H9 (cell line): ENCODE data around the gene PTGS1. TPM values are rescaled to one million over a fixed set of nuclear protein-coding genes. Genes with fewer than 3 reads are reported as not detected.

Source experiments
- DNase-seq: peaks from one replicate; pipeline ENCODE4 v3.0.0-alpha.2; 2017
- H2AFZ ChIP-seq: one replicate; pipeline ENCODE4 v1.6.1; 2013; ENCODE audit warnings: mild to moderate bottlenecking, low read length, control low read depth, moderate library complexity
- H2AK5ac ChIP-seq: 2 replicates; pipeline ENCODE4 v1.6.1; 2013; ENCODE audit warnings: low read length, control low read depth, mixed read lengths; ENCODE audit not compliant: insufficient read length
- H2BK120ac ChIP-seq: one replicate; pipeline ENCODE4 v1.6.1; 2013; ENCODE audit warnings: low read depth, mild to moderate bottlenecking, low read length, control low read depth, inconsistent platforms; ENCODE audit not compliant: poor library complexity, severe bottlenecking
- H2BK12ac ChIP-seq: 2 replicates; pipeline ENCODE4 v1.6.1; 2013; ENCODE audit warnings: low read length, control low read depth, mixed read lengths, low read depth; ENCODE audit not compliant: insufficient read length
- H2BK15ac ChIP-seq: 2 replicates; pipeline ENCODE4 v1.6.1; 2013; ENCODE audit warnings: low read depth, low read length, control low read depth
- H2BK20ac ChIP-seq: one replicate; pipeline ENCODE4 v1.6.1; 2013; ENCODE audit warnings: low read depth, mild to moderate bottlenecking, low read length, control low read depth, inconsistent platforms; ENCODE audit not compliant: poor library complexity, severe bottlenecking
- H2BK5ac ChIP-seq: 2 replicates; pipeline ENCODE4 v1.6.1; 2013; ENCODE audit warnings: low read length, control low read depth, mixed read lengths; ENCODE audit not compliant: insufficient read length
- H3K14ac ChIP-seq: 2 replicates; pipeline ENCODE4 v1.6.1; 2013; ENCODE audit warnings: low read length, control low read depth; ENCODE audit not compliant: insufficient read depth
- H3K18ac ChIP-seq: 2 replicates; pipeline ENCODE4 v1.6.1; 2013; ENCODE audit warnings: low read depth, mild to moderate bottlenecking, mixed read lengths, low read length, control low read depth; ENCODE audit not compliant: insufficient read length
- H3K23ac ChIP-seq: 2 replicates; pipeline ENCODE4 v1.6.1; 2013; ENCODE audit warnings: low read length, control low read depth, mixed read lengths, low read depth; ENCODE audit not compliant: insufficient read length
- H3K23me2 ChIP-seq: 2 replicates; pipeline ENCODE4 v1.6.1; 2013; ENCODE audit warnings: low read depth, mild to moderate bottlenecking, mixed read lengths, low read length, control low read depth; ENCODE audit not compliant: insufficient read length, poor library complexity, severe bottlenecking
- H3K27ac ChIP-seq: 2 replicates; pipeline ENCODE4 v1.5.1; 2013; ENCODE audit warnings: low read length, control low read depth, mixed read lengths, low read depth; ENCODE audit not compliant: insufficient read length
- H3K27me3 ChIP-seq: 2 replicates; pipeline ENCODE4 v1.6.1; 2013; ENCODE audit warnings: low read length, control low read depth, inconsistent platforms; ENCODE audit not compliant: insufficient read depth
- H3K4ac ChIP-seq: 2 replicates; pipeline ENCODE4 v1.6.1; 2013; ENCODE audit warnings: low read depth, mild to moderate bottlenecking, control low read depth, inconsistent platforms, low read length, moderate library complexity
- H3K4me1 ChIP-seq: 2 replicates; pipeline ENCODE4 v1.6.1; 2013; ENCODE audit warnings: low read length, control low read depth, inconsistent platforms; ENCODE audit not compliant: insufficient read depth
- H3K4me2 ChIP-seq: 2 replicates; pipeline ENCODE4 v1.6.1; 2013; ENCODE audit warnings: low read length, control low read depth, mixed read lengths; ENCODE audit not compliant: insufficient read length, insufficient read depth
- H3K56ac ChIP-seq: 2 replicates; pipeline ENCODE4 v1.6.1; 2013; ENCODE audit warnings: low read depth, mild to moderate bottlenecking, mixed read lengths, low read length, control low read depth; ENCODE audit not compliant: insufficient read length
- H3K79me1 ChIP-seq: 2 replicates; pipeline ENCODE4 v1.6.1; 2013; ENCODE audit warnings: low read depth, mild to moderate bottlenecking, moderate library complexity, low read length, control low read depth, inconsistent platforms; ENCODE audit not compliant: insufficient read depth, poor library complexity, severe bottlenecking
- H3K79me2 ChIP-seq: 2 replicates; pipeline ENCODE4 v1.6.1; 2013; ENCODE audit warnings: low read length, control low read depth, inconsistent platforms; ENCODE audit not compliant: insufficient read depth
- H3K9ac ChIP-seq: 2 replicates; pipeline ENCODE4 v1.6.1; 2013; ENCODE audit warnings: low read length, control low read depth, mixed read lengths; ENCODE audit not compliant: insufficient read length; ENCODE audit errors: extremely low read depth
- H3K9me3 ChIP-seq: one replicate; pipeline ENCODE4 v1.6.1; 2013; ENCODE audit warnings: low read depth, low read length, inconsistent platforms; ENCODE audit not compliant: control insufficient read depth
- H3T11ph ChIP-seq: one replicate; pipeline ENCODE4 v1.6.1; 2013; ENCODE audit warnings: mild to moderate bottlenecking, low read length, control low read depth, inconsistent platforms
- H4K20me1 ChIP-seq: one replicate; pipeline ENCODE4 v1.6.1; 2013; ENCODE audit not compliant: control insufficient read depth, insufficient read length, insufficient read depth
- H4K5ac ChIP-seq: 2 replicates; pipeline ENCODE4 v1.6.1; 2013; ENCODE audit warnings: low read depth, mild to moderate bottlenecking, mixed read lengths, low read length, control low read depth; ENCODE audit not compliant: insufficient read length
- H4K8ac ChIP-seq: replicated peaks from 2 replicates; pipeline ENCODE4 v1.6.1; 2013; ENCODE audit warnings: low read length, control low read depth, mixed read lengths, low read depth; ENCODE audit not compliant: insufficient read length
- H4K91ac ChIP-seq: 2 replicates; pipeline ENCODE4 v1.6.1; 2013; ENCODE audit warnings: low read depth, mild to moderate bottlenecking, moderate library complexity, mixed read lengths, low read length, control low read depth; ENCODE audit not compliant: insufficient read length
- H3K27ac Mint-ChIP-seq, 3 experiments: 2 replicates in 2 of 3; 3 replicates in 1 of 3; pipeline ENCODE4 v1.8.0; 2020 to 2021; ENCODE audit warnings: mixed read lengths in 3 of 3, mild to moderate bottlenecking in 1 of 3, moderate library complexity in 1 of 3
- H3K27me3 Mint-ChIP-seq: 2 replicates; pipeline ENCODE4 v1.8.0; 2021; ENCODE audit warnings: low read depth, mild to moderate bottlenecking, moderate library complexity, mixed read lengths
- H3K36me3 Mint-ChIP-seq, 3 experiments: 2 replicates in 2 of 3; 3 replicates in 1 of 3; pipeline ENCODE4 v1.8.0; 2020 to 2021; ENCODE audit warnings: low read depth in 3 of 3, mixed read lengths in 3 of 3; ENCODE audit not compliant: insufficient read depth in 1 of 3
- H3K4me1 Mint-ChIP-seq, 2 experiments: 2 replicates each; pipeline ENCODE4 v1.8.0; 2020; ENCODE audit warnings: mixed read lengths in 2 of 2
- H3K4me3 Mint-ChIP-seq, 2 experiments: 2 replicates in 1 of 2; 3 replicates in 1 of 2; pipeline ENCODE4 v1.8.0; 2020 to 2021; ENCODE audit warnings: mild to moderate bottlenecking in 2 of 2, mixed read lengths in 2 of 2, moderate library complexity in 1 of 2
- H3K9me3 Mint-ChIP-seq, 2 experiments: 2 replicates in 1 of 2; 3 replicates in 1 of 2; pipeline ENCODE4 v1.8.0; 2020; ENCODE audit warnings: mild to moderate bottlenecking in 2 of 2, mixed read lengths in 2 of 2, moderate library complexity in 1 of 2
- WGBS: extraction: QIAGEN DNeasy Blood & Tissue Kit; methylation state at CpG from one replicate; pipeline ENCODE4 v1.1.7; 2013; ENCODE audit warnings: missing lambda C conversion rate, low lambda C conversion rate, mixed read lengths; ENCODE audit not compliant: insufficient read length; ENCODE audit errors: extremely low coverage; 5-methylcytosine and 5-hydroxymethylcytosine counted together
- total RNA-seq: library from RNA; stranded (reverse); gene quantifications from 2 replicates; pipeline ENCODE4 v1.2.1, GENCODE V29; 2021
- TF ChIP-seq, protein P1 (sequence below): fragments of 200-600 bp; sonication (generic); conservative IDR thresholded peaks from 3 replicates; pipeline ENCODE4 v1.8.0; 2021; ENCODE audit warnings: antibody characterized with exemption, mild to moderate bottlenecking

Gene PTGS1
- total RNA-seq, 1 experiment from 2014 or later: 1.3 TPM

DNA sequence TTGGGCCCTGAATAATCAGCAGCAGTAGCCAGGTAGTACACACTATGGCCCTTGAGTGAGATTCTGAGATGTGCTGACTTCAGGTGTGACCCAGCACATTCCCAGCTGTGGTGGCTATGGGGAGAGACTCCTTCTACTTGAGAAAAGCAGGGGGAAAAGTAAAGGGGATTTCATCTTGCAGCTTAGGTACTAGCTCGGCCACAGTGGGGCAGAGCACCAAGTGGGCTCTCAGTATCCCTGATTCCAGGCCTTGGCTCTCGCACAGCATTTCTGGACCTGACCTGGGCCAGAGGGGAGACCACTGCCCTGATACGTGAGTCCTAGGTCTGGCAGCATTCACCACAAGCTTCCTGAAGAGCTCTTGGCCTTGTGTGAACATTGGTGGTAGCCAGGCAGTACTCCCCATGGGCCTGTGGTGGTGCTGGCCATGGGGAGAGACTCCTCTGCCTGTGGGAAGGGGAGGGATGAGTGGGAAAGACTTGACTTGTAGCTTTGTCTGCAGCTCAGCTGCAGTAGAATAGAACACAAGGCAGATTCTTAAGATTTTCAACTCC, 27.6 kb downstream of the PTGS1 start:
- no peak overlapping the region for H3K27ac ChIP-seq
- H3K14ac ChIP-seq: no peak overlapping the region; the same call in 1 of the 2 replicates
- H3K23me2 ChIP-seq: no peaks in the 10 kb centered on the region
- H3K4me2 ChIP-seq: no peak overlapping the region
- no peak overlapping the region for H2BK20ac ChIP-seq
- Mint-ChIP-seq H3K9me3 (peaks cover 2 to 23% of the 10 kb centered on the region in 2 experiments; a peak in 3 of 5 replicates), H3K36me3 (no peaks in the 10 kb centered on the region), H3K27ac (no peak overlapping the region), H3K27me3 (peaks cover 15% of the 10 kb centered on the region), H3K4me1 (no peaks in the 10 kb centered on the region), H3K4me3 (no peak overlapping the region)
- no peak overlapping the region for H3K4ac ChIP-seq
- no peak overlapping the region for H2AK5ac ChIP-seq
- H3K79me2 ChIP-seq: no peaks in the 10 kb centered on the region
- H2BK12ac ChIP-seq: no peak overlapping the region
- no peak overlapping the region for H3T11ph ChIP-seq
- no peaks in the 10 kb centered on the region for H3K79me1 ChIP-seq
- H3K18ac ChIP-seq: peak overlapping the region; percentile 14
- H3K9ac ChIP-seq: no peak overlapping the region
- TF ChIP-seq, protein P1, sequence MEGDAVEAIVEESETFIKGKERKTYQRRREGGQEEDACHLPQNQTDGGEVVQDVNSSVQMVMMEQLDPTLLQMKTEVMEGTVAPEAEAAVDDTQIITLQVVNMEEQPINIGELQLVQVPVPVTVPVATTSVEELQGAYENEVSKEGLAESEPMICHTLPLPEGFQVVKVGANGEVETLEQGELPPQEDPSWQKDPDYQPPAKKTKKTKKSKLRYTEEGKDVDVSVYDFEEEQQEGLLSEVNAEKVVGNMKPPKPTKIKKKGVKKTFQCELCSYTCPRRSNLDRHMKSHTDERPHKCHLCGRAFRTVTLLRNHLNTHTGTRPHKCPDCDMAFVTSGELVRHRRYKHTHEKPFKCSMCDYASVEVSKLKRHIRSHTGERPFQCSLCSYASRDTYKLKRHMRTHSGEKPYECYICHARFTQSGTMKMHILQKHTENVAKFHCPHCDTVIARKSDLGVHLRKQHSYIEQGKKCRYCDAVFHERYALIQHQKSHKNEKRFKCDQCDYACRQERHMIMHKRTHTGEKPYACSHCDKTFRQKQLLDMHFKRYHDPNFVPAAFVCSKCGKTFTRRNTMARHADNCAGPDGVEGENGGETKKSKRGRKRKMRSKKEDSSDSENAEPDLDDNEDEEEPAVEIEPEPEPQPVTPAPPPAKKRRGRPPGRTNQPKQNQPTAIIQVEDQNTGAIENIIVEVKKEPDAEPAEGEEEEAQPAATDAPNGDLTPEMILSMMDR: no peak
- WGBS: no CpG with 5 or more reads among the region's 3 CpGs
- no peak overlapping the region for H3K56ac ChIP-seq
- no peak for DNase-seq
- H2BK120ac ChIP-seq: no peak overlapping the region
- no peak overlapping the region for H4K8ac ChIP-seq
- H4K5ac ChIP-seq: no peak overlapping the region
- no peaks in the 10 kb centered on the region for H4K20me1 ChIP-seq
- no peaks in the 10 kb centered on the region for H3K4me1 ChIP-seq
- no peak overlapping the region for H2BK15ac ChIP-seq
- H3K23ac ChIP-seq: no peak overlapping the region
- no peak overlapping the region for H2BK5ac ChIP-seq
- H2AFZ ChIP-seq: no peak overlapping the region
- H3K27me3 ChIP-seq: no peaks in the 10 kb centered on the region
- H4K91ac ChIP-seq: no peak overlapping the region
- no peaks in the 10 kb centered on the region for H3K9me3 ChIP-seq
